ENCODE data around the gene TP53.
A peak's percentile ranks its signal among the peaks of the same experiment; 100 is the strongest.

TP53 gene

GRCh38 chr17:7706631-7707354 is 19.5 kb upstream of the TP53 start:
- no peak for DNase-seq

GRCh38 chr17:7705269-7706255 is 18.3 kb upstream of the TP53 start:
- DNase-seq, result no peak

GRCh38 chr17:7704601-7705268 is 17.4 kb upstream of the TP53 start, which contains the start of gene EFNB3:
TSS of gene EFNB3 (plus strand) at chr17:7705202. CDS start at chr17:7705599, 397 bp downstream.
- DNase-seq, result peak; percentile 6

- DNase-seq, result no peak
Observed at GRCh38 chr17:7703584-7704479, 16.5 kb upstream of the TP53 start.

GRCh38 chr17:7702776-7703175 is 15.5 kb upstream of the TP53 start:
- no peak for DNase-seq

- no peak for DNase-seq
Observed at GRCh38 chr17:7701681-7702080, 14.4 kb upstream of the TP53 start.

- DNase-seq, result no peak
Observed at GRCh38 chr17:7700510-7700909, 13.2 kb upstream of the TP53 start.

GRCh38 chr17:7697828-7698588 is 10.7 kb upstream of the TP53 start:
- DNase-seq, result no peak

GRCh38 chr17:7695586-7695985 is 8.3 kb upstream of the TP53 start:
- DNase-seq, result no peak

GRCh38 chr17:7688808-7689316 is 1.6 kb upstream of the TP53 start:
- no peak for DNase-seq

GRCh38 chr17:7687908-7688807 is 868 bp upstream of the TP53 start, which contains the start of gene WRAP53:
TSS of gene WRAP53 (plus strand) at chr17:7688477. CDS start at chr17:7688649, 172 bp downstream.
- DNase-seq, result peak; percentile 94

- peak; percentile 78 for DNase-seq
Observed at GRCh38 chr17:7686222-7687071, 843 bp downstream of the TP53 start.

GRCh38 chr17:7685533-7686221 is 1.6 kb downstream of the TP53 start:
- DNase-seq, result peak; percentile 85

GRCh38 chr17:7684851-7685532 is 2.3 kb downstream of the TP53 start:
- no peak for DNase-seq

GRCh38 chr17:7677388-7678067 is 9.8 kb downstream of the TP53 start:
- no peak for DNase-seq

- DNase-seq, result no peak
Observed at GRCh38 chr17:7676533-7676932, 10.8 kb downstream of the TP53 start.

- no peak for DNase-seq
Observed at GRCh38 chr17:7674934-7675333, 12.4 kb downstream of the TP53 start.

All from stimulated activated naive CD4-positive, alpha-beta T cell treated with Interleukin-2 at 50 U/mL for 16 hours (primary cell).